GM21367 (cell line): ENCODE results near the gene TARBP2.

Experiments used
- ATAC-seq: cut with Tn5 transposase; IDR thresholded peaks from one replicate; pipeline ENCODE4 v1.9.1; 2021; ENCODE audit not compliant: unreplicated experiment

TARBP2 gene

DNA sequence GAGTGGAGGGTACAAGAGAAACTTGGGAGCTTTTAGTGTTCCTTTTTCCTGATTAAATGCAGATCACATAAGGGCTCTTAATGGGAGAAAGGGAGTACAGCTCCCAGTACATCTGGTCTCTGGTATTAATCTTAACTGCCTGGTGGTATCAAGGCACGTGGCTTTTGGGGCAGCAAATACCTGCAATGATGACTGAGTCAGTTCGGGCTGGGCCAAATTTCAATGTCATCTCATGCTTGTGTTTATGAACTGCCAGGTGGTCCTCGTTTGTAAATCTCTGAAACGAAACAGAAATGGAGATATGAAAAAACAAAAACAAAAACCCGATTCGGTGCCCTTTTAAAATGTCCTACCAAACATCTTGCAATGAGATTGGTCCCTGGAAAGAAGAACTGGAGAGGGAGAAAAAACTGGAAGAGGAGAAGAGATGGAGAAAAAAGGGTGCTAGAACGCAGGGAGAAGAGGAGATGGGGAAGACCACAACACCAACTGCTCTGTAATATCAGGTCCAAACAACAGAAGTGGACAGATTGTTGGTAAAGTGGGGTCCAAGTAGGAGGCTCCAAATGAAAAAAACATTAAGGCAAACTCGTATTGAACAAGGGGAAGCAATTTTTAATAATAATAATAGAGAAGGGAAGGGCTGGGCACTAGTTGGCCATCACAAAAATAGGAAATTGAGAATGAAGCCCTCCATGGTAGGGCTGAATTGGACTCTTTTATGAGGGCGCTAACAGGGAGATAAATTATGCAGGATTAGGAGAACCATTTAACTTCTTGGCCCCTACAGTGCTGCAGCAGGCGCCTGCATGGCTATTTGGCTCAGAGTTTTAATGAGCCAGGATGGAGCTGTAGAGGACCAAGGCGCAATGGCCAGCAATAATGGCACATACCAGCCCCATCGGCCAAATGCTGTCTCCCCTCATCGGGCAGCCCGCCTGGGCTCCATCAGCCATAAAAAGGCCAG lies 51.6 kb downstream of the TARBP2 start:
- ATAC-seq: no peak
